IMR-90 (cell line): Measurements from ENCODE around the gene CHST2. TPM values are rescaled to one million over a fixed set of nuclear protein-coding genes. Genes with fewer than 3 reads are reported as not detected.

Source experiments
- ATAC-seq: fragments of 200-7000 bp; cut with Tn5 transposase; 2 replicates; pipeline ENCODE4 v1.9.1; 2020; ENCODE audit warnings: low read depth, mild to moderate bottlenecking, moderate library complexity
- BruUV-seq: library from RNA; stranded (reverse); fragments of 400-500 nt; replicated peaks from 2 replicates; lab custom pipeline; 2021; lab: Mats Ljungman, UMichigan
- CTCF ChIA-PET: fragments of 300-600 bp; formaldehyde crosslinking; extraction: SDS; loops from one replicate; lab custom pipeline; 2021; ENCODE audit warnings: antibody characterized with exemption; lab: Yijun Ruan, JAX
- POLR2A ChIA-PET: fragments of 300-600 bp; sonication (Branson Sonifier 250); formaldehyde crosslinking; loops from one replicate; lab custom pipeline; 2022; ENCODE audit warnings: antibody characterized with exemption; ENCODE audit not compliant: unreplicated experiment; lab: Charles Lee
- DNase-seq: peaks from one replicate; pipeline ENCODE4 v3.0.0; 2013
- H2AFZ ChIP-seq: replicated peaks from 2 replicates; pipeline ENCODE3; 2013; ENCODE audit warnings: low read length, mild to moderate bottlenecking; ENCODE audit not compliant: poor library complexity
- H2AK5ac ChIP-seq: 2 replicates; pipeline ENCODE4 v1.6.1; 2013; ENCODE audit warnings: low read depth, low read length, inconsistent platforms
- H2AK9ac ChIP-seq: replicated peaks from 2 replicates; pipeline ENCODE3; 2013; ENCODE audit warnings: mild to moderate bottlenecking, low read depth, low read length, moderate library complexity; ENCODE audit not compliant: poor library complexity
- H2BK120ac ChIP-seq: 2 replicates; pipeline ENCODE4 v1.6.1; 2013; ENCODE audit warnings: low read depth, low read length, inconsistent platforms
- H2BK15ac ChIP-seq: 3 replicates; pipeline ENCODE4 v1.6.1; 2013; ENCODE audit warnings: low read depth, low read length, inconsistent platforms
- H2BK20ac ChIP-seq: 2 replicates; pipeline ENCODE4 v1.6.1; 2013; ENCODE audit warnings: low read depth, mild to moderate bottlenecking, inconsistent platforms, low read length, moderate library complexity
- H2BK5ac ChIP-seq: 2 replicates; pipeline ENCODE4 v1.6.1; 2013; ENCODE audit warnings: mild to moderate bottlenecking, low read depth, low read length, inconsistent platforms; ENCODE audit not compliant: poor library complexity, severe bottlenecking
- H3K14ac ChIP-seq: replicated peaks from 2 replicates; pipeline ENCODE4 v1.6.1; 2013; ENCODE audit warnings: low read depth, low read length, inconsistent platforms
- H3K18ac ChIP-seq: 2 replicates; pipeline ENCODE4 v1.6.1; 2013; ENCODE audit warnings: low read depth, low read length, control low read depth
- H3K23ac ChIP-seq: 2 replicates; pipeline ENCODE4 v1.6.1; 2013; ENCODE audit warnings: low read depth, low read length, inconsistent platforms
- H3K27ac ChIP-seq: 2 replicates; pipeline ENCODE4 v1.5.1; 2013; ENCODE audit warnings: mild to moderate bottlenecking, control low read depth, low read length; ENCODE audit not compliant: insufficient read depth
- H3K27me3 ChIP-seq: 2 replicates; pipeline ENCODE4 v1.6.1; 2013; ENCODE audit warnings: low read length; ENCODE audit not compliant: control insufficient read depth, insufficient read depth
- H3K36me3 ChIP-seq: 2 replicates; pipeline ENCODE4 v1.6.1; 2013; ENCODE audit warnings: low read length, mixed read lengths; ENCODE audit not compliant: control insufficient read depth, insufficient read depth
- H3K4ac ChIP-seq: 2 replicates; pipeline ENCODE4 v1.6.1; 2013; ENCODE audit warnings: low read depth, low read length, inconsistent platforms
- H3K4me1 ChIP-seq: 2 replicates; pipeline ENCODE4 v1.6.1; 2013; ENCODE audit warnings: low read length, mixed read lengths; ENCODE audit not compliant: control insufficient read depth, insufficient read depth
- H3K4me2 ChIP-seq: 2 replicates; pipeline ENCODE4 v1.6.1; 2013; ENCODE audit warnings: low read depth, mild to moderate bottlenecking, control low read depth, low read length, moderate library complexity
- H3K4me3 ChIP-seq: 2 replicates; pipeline ENCODE4 v1.5.1; 2013; ENCODE audit warnings: low read depth, mild to moderate bottlenecking, control low read depth, low read length, moderate library complexity; ENCODE audit not compliant: insufficient read depth
- H3K56ac ChIP-seq: 2 replicates; pipeline ENCODE4 v1.6.1; 2013; ENCODE audit warnings: low read length, inconsistent platforms; ENCODE audit not compliant: insufficient read depth; ENCODE audit errors: extremely low read depth
- H3K79me1 ChIP-seq, 2 experiments: 2 replicates each; pipeline ENCODE4 v1.6.1; 2013; ENCODE audit warnings: low read length in 2 of 2, inconsistent platforms in 1 of 2, low read depth in 1 of 2
- H3K9ac ChIP-seq: 2 replicates; pipeline ENCODE4 v1.6.1; 2013; ENCODE audit warnings: low read depth, low read length, control low read depth
- H3K9me1 ChIP-seq: 2 replicates; pipeline ENCODE4 v1.6.1; 2013; ENCODE audit warnings: low read length, inconsistent platforms; ENCODE audit not compliant: insufficient read depth
- H3K9me3 ChIP-seq: 2 replicates; pipeline ENCODE4 v1.6.1; 2013; ENCODE audit warnings: low read length; ENCODE audit not compliant: control insufficient read depth, insufficient read depth
- H4K20me1 ChIP-seq: 2 replicates; pipeline ENCODE4 v1.6.1; 2013; ENCODE audit warnings: low read length, inconsistent platforms; ENCODE audit not compliant: insufficient read depth
- H4K5ac ChIP-seq: 2 replicates; pipeline ENCODE4 v1.6.1; 2013; ENCODE audit warnings: mild to moderate bottlenecking, low read depth, low read length, control low read depth
- H4K8ac ChIP-seq, 2 experiments: 2 replicates each; pipeline ENCODE4 v1.6.1; 2013; ENCODE audit warnings: low read depth in 2 of 2, low read length in 2 of 2, control low read depth in 1 of 2, inconsistent platforms in 1 of 2
- H4K91ac ChIP-seq: 2 replicates; pipeline ENCODE4 v1.6.1; 2013; ENCODE audit warnings: low read depth, low read length, inconsistent platforms; ENCODE audit not compliant: insufficient read depth
- CEBPB ChIP-seq: IDR thresholded peaks from 2 replicates; pipeline ENCODE4 v1.6.1; 2012; ENCODE audit warnings: low read depth, low read length, improper control_type of control experiment
- MAZ ChIP-seq: IDR thresholded peaks from 2 replicates; pipeline ENCODE4 v1.6.1; 2012; ENCODE audit warnings: low read depth, mild to moderate bottlenecking, low read length, improper control_type of control experiment, moderate library complexity, borderline replicate concordance
- MXI1 ChIP-seq: IDR thresholded peaks from 2 replicates; pipeline ENCODE4 v1.6.1; 2012; ENCODE audit warnings: low read depth, mild to moderate bottlenecking, low read length, moderate library complexity, borderline replicate concordance
- RCOR1 ChIP-seq: IDR thresholded peaks from 2 replicates; pipeline ENCODE4 v1.6.1; 2012; ENCODE audit warnings: mild to moderate bottlenecking, low read length, improper control_type of control experiment; ENCODE audit not compliant: insufficient replicate concordance
- RFX5 ChIP-seq: IDR thresholded peaks from 2 replicates; pipeline ENCODE4 v1.8.0; 2012; ENCODE audit warnings: low read depth, mild to moderate bottlenecking, low read length, moderate library complexity
- WGBS, 2 experiments: methylation state at CpG; one replicate each; pipeline versions ENCODE4 v1.1.5 to v1.1.7; 2013; ENCODE audit warnings: missing lambda C conversion rate in 2 of 2; ENCODE audit not compliant: insufficient read length in 1 of 2; ENCODE audit errors: extremely low coverage in 2 of 2; 5-methylcytosine and 5-hydroxymethylcytosine counted together
- dilution Hi-C: fragments of 300-500 bp; cut with HindIII; formaldehyde crosslinking; loops from one replicate; pipeline ENCODE4 v1.14.3; 2018; ENCODE audit warnings: low sequenced_read_pairs; ENCODE audit not compliant: unreplicated experiment
- in situ Hi-C: fragments of 300-500 bp; cut with MboI; formaldehyde crosslinking; loops from 3 replicates; pipeline ENCODE4 v1.14.3; 2019; ENCODE audit warnings: low sequenced_read_pairs, inconsistent platforms, mixed read lengths
- intact Hi-C: fragments of 100-400 bp; cut with micrococcal nuclease; formaldehyde crosslinking; loops from 2 replicates; pipeline ENCODE4 v1.10.0; 2022
- polyA plus RNA-seq, 3 experiments: library from polyadenylated mRNA; depleted of rRNA; stranded (reverse); fragments of >200 nt; gene quantifications; 2 replicates each; pipeline ENCODE4 v1.2.3, GENCODE V29; 2012; ENCODE audit warnings: low replicate concordance in 1 of 3
- total RNA-seq: library from RNA; depleted of rRNA; stranded (reverse); fragments of >200 nt; gene quantifications from 2 replicates; pipeline ENCODE4 v1.2.3, GENCODE V29; 2012

Gene CHST2
- total and polyA plus RNA-seq, 2 of the 4 experiments (the other 2 are of a cell fraction) = 0.90 to 1.4 TPM

- no peak overlapping the region for H2AK9ac ChIP-seq
- peaks cover 4% of the 10 kb centered on the region; the same call in 1 of the 2 replicates for H3K9me1 ChIP-seq
- ATAC-seq (no peak), DNase-seq (no peak)
- no peak overlapping the region for H3K14ac ChIP-seq
- no peaks in the 10 kb centered on the region for H3K36me3 ChIP-seq
- H3K27me3 ChIP-seq = no peaks in the 10 kb centered on the region
- H3K4me1 ChIP-seq = peaks cover 1% of the 10 kb centered on the region; the same call in 1 of the 2 replicates
- H3K9ac ChIP-seq = no peak overlapping the region
- no peak overlapping the region for H3K4me2 ChIP-seq
- CTCF ChIA-PET = no interaction called here
- no peak for TF ChIP-seq RFX5
- no peak for TF ChIP-seq CEBPB
- no peak for TF ChIP-seq MAZ
- no peak for TF ChIP-seq RCOR1
- TF ChIP-seq MXI1 = no peak
- no peak overlapping the region for H3K18ac ChIP-seq
- H3K23ac ChIP-seq = no peak overlapping the region
- H4K5ac ChIP-seq = no peak overlapping the region
- no peak overlapping the region for H2AK5ac ChIP-seq
- H2BK5ac ChIP-seq = no peak overlapping the region
- no peak overlapping the region for H4K8ac ChIP-seq
- H3K9me3 ChIP-seq = 0 out of 2 replicates have a peak, but pooled peaks cover 1% of the 10 kb centered on the region
- H3K56ac ChIP-seq = no peak overlapping the region
- no peak overlapping the region for H3K4ac ChIP-seq
- WGBS, 2 experiments = no CpG with 5 or more reads among the region's 6 CpGs
- dilution Hi-C loops (no loop called here), in situ Hi-C loops (no loop called here), intact Hi-C loops (no loop called here)
- no peak overlapping the region for H2BK20ac ChIP-seq
- H2BK15ac ChIP-seq = no peak overlapping the region
- no peak overlapping the region for H4K91ac ChIP-seq
- H2BK120ac ChIP-seq = no peak overlapping the region
- H3K79me1 ChIP-seq = no peaks in the 10 kb centered on the region
- H3K27ac ChIP-seq = no peak overlapping the region
- no peak overlapping the region for H2AFZ ChIP-seq
- no peak overlapping the region for H3K4me3 ChIP-seq
- H4K20me1 ChIP-seq = no peaks in the 10 kb centered on the region
- no TSS peak for BruUV-seq
- POLR2A ChIA-PET = no interaction called here
Measured at GRCh38 chr3:143140550-143140949, 21.0 kb downstream of the CHST2 start.
